GM19025 (cell line): ENCODE data around the gene TTLL11.

Experiments
- ATAC-seq: cut with Tn5 transposase; IDR thresholded peaks from one replicate; pipeline ENCODE4 v1.9.1; 2021; ENCODE audit warnings: mild to moderate bottlenecking, low read depth, moderate library complexity; ENCODE audit not compliant: unreplicated experiment

Gene TTLL11

DNA sequence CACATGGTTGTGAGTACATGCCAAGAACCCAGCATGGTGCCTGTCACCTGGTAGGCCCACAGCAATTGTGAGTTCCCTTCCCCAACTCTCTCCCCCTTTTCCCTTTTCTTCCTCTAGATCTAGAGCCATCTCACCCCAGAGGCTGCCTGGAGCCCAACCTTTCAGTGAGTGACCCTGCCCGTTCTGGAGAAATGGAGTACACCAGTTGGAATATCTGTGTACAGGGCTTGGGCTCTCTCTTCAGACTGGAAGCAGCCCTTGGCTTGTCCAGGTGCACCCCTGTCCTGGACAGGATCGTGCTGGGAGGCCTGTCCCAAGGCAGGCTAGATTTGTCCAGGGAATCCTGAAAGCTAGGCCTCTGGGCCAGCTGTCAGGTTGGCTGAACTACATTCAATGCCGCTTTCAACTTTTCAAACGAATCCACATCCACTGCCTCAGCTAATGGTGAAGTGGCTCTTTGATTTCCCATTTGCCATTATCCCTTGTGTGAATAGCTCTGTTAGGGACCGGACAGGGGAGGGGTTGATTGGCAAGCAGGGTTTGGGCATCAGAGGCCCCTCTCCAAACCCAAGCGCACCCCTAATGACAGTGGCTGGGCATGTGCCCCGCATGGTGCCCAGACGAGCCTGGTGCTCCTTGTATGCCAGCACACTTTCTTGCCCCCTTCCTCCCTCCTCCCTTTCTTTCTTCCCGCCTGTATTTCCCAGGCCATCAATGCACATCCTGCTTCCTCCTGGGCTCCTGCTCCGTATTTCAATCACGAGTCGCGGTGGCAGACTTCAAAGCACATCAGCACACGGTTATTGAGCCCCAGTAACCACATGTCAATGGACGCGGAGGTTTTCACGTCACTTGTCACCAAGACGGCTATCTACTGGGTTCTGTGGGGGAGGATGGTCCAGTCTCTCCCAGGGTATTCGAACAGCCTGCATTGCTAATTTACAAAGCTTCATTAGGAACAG, 230.5 kb downstream of the TTLL11 start:
- ATAC-seq: no peak

DNA sequence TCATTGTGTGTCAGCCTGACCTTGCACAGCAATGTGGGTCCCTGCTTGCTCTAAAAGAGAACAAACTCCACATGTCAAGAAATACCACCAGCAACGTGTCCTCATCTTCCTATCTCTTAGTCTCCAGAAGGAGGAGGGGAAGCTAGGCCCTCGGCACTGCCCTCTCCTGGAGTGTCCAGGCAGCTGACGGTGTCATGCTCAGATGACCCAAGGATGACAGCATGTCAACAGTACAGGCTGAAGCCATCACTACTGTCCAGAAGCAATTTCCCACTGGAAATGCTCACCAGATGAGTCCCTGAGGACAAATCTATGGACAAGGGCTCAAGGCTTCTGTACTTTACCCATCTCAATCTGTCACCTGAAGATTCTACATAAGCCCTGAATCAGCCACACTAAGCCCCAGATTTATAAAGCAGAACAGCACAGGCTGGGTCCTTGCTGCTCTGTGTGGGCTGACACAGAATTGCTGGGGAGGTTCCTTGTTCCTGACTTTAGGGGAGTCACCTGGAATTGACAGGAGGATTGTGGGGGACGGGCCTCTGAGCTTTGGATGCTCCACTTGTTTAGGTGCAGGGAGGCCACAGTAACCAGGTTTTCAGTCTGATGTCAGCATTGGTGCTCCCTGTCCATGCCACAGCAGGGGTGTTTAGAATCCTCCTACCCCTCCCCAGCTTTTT, 231.5 kb downstream of the TTLL11 start:
- no peak for ATAC-seq

DNA sequence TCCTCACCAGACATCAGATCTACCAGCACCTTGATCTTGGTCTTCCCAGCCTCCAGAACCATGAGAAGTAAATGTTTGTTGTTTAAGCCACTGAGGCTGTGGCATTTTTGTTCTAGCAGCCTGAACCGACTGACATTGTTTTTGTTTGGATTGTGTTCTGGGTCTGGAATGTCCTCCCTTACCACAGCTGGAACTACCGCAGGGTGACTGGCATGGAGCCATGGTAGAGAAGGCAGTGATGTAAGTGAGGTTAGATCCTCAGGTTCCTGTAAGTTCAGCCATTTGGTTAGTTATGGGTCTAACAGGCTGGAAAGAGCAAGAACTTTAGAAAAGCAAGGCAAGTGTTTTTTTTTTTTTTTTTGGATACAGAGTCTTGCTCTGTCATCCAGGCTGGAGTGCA, 232.4 kb downstream of the TTLL11 start:
- ATAC-seq: no peak

DNA sequence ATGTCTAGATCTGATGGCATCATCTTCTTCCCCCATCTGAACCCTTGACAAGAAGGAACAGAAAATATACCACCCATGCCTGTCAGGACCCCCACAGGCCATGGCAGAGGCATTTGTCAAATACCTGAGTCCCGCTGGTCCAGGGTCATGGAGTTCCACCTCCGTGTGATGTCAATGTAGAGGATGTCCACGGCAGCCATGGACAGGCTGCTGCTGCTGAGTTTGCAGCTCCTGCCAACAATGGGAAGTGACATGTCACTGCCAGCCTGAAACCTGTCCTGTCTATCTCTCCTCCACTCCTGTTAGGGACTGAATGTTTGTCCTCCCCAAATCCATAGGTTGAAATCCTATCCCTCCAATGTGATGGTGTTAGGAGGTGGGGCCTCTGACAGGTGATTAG, 232.9 kb downstream of the TTLL11 start:
- ATAC-seq: no peak

DNA sequence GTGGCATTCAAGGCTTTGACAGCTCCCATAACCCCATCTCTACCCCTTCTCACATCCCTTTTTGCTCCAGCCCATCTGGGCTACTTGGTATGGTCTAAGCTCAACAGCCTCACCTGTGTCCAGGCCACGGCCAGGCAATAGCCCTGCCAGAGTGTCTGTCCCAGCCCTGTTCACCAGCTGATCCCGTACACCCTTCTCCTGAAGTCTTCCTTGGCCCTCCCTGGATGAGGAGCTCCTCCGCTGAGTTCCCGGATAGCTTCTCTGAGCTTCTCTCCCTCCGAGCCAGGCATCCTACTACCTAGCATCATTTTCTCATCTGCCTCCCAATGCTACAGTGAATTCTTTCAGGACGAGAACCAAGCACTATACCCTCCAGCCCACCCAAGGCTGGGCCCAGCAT, 233.5 kb downstream of the TTLL11 start:
- no peak for ATAC-seq

DNA sequence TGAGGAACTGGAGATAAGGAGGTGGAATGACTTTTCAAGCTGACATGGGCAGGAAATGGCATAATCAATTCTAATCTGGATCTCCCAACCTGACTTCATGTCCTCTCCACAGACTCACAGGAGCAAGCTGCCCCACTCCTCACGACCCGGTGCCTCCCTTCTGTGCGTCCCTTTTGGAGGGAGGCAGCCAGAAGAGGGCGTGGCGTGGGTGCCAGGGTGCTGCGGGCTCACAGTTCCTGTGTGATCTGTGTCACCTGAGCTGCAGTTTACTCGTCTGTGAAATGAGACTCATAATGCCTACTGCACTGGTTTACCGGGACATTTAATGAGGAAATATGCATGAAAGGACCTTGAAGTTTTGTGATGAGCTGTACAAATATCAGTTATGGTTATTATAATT, 234.3 kb downstream of the TTLL11 start:
- ATAC-seq: no peak

DNA sequence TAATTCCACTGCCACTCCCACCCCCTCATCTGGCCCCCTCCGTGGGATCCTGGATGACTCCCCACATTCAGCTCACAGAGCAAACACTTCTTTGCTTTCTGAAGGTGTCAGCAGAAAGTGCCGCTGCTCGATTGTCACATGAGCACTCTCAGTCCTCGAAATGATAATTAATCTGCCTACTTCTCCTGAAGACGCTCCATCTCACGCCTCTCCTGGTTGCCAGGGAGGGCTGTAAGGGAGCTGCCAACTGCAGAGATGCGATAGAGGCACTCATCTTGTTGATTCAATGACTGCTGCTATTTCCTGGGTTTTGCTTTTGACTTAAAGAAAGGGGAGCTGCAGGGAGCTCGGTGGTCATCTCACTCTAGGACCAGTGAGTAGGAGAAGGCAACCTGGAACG, 235.2 kb downstream of the TTLL11 start:
- ATAC-seq: no peak

DNA sequence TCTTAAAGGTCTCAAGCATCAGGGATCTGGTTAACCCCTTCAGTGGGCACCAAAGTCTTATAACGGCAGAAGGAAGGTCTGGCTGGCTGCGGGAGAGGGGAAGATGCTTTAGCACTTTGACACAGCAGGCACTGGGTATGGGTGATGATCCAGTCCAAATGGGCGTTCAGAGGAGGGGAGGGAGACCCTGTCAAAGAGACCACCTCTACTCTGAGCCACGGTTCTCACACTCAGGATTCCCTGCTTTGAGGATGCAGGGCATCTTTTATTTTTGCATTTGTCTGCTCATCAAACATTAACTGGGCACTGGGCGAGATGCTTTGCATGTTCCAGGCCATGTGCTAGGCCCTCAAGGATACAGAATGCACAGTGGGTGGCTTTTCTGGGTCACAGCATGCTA, 237.6 kb downstream of the TTLL11 start:
- ATAC-seq: no peak

DNA sequence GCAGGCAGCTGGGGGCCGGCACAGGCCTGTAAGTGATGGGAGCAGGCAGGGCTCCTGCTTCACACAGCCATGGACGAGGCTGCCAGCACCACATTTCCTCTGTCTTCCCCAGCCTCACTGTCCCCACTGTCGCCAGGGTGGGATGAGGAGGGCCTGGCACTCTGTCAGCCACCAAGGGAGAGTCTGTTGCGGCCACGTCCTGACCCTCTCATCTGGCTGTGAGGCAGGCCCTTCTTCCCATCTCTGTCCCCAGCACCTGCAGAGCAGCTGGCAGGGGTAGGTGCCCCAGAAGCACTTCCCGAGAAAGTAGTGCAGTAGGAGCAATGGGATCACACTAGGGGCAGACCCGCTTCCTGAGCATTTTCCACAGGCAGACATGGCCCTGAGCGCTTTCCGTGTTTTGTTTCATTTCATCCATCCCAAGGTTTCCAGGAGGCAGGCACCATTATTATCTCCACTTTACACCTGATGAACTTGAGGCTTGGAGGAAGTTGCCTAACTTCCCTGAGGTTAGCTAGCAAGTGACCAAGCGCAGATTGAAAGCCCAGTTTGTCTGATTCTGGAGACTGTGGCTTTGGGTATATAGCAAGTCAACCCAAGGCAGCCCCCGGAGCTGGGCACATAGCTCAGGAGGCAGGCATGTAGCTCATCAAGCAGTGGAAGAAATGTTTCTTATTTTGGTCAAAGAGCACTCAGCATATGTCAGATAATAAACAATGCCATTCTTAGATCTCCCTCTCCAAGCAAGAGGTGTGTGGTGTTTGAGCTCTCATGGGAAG, 239.3 kb downstream of the TTLL11 start:
- no peak for ATAC-seq

DNA sequence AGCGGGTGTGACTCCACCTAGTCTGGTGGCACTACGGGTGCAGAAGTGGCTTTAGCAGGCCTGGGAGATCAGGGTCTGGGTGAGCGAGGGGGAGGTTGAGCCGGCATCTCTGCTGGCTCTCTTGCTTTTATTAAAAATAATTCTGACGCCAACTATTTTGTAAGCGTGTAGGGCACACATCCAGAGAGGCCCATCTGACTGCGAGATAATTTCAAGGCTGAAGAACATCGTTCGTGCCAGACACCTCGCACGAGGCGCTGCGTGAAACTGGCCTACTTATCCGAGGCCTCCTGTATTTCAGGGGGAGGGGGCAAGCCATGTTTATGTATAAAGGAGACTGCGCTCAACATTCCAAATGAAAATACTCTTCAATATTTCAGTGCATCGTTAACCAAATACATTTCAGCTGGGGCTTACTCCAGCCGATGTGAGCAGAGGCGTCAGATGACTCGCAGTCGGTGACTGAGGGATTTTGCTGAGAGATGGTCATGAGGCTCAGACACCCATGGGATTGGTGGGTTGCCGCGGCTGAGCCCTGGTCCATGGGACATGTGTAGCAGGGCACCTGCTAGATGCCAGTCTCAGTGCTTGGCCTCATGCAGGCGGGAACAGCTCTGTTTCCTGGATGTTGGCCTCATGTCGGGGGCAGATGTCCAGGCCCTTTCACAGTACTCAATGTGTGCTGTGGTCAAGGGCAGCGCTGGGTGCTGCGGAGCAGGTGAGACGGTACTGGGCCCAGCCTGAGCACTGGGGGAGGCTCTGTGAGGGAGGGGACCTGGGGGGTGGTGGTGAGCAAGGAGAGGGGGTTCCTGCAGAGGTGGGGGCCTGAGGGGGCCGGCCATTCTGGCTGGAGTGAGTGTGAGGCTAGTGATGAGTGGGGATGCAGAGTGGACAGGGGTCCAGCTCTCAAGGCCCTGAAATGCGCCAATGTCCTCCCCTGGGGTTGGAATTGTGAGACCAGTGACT, 240.2 kb downstream of the TTLL11 start:
- no peak for ATAC-seq

DNA sequence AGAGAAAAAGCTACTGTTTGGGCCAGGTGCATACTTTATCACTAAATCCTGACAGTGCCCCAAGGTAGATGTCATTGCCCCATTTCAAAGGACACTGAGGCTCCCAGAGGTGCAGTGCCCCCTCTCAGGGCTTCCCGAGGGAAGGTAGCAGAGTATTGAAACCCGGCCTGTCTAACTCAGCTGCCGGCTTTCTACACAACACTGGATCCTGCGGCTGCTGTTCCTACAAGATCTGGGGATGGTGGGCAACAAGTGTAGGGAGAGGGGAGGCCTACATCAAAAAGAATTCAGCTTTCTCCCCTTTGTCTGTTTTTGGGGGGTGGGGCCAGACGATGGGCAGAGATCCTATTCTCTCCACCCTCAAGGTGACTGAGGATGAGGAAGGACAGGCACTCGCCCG, 240.9 kb downstream of the TTLL11 start:
- ATAC-seq: no peak

DNA sequence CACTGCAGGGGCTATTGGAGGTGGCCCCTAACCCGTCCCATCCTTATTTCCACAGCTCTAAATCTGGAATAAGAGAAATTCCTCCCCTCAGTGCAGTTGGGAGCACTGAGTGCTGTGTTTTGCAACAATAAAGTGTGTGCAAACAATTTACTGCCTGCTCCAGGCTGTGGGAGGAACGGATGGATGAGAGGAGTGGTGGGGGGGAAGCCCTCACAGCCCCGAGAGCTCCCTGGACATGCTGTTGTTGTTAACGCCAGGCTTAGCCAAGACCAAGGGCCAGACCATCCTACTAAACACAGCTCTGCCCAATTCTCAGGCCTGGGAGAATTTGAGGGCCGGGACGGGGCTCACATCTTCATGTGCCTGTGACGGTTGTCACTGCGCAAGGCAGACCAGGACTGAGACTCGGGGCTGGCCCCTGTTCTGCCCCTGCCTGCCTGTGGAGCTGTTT, 241.4 kb downstream of the TTLL11 start:
- no peak for ATAC-seq

DNA sequence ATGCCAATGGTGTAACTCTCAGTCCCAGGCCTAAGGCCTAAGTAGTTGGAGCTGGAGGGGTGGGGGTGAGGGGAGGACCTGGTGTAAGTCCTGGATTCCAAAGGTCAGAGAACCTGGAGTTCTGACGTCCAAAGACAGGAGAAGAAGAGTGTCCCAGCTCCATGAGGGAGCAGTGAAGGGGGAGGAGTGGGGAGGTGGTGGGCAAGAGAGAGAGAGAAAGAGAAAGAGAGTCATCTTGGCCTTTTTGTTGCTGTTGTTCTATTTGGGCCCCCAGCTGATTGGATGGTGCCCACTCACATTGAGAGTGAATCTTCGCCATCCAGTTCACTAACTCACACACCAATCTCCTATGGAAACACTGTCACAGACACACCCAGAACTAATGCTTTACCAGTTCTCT, 242.7 kb downstream of the TTLL11 start:
- no peak for ATAC-seq

DNA sequence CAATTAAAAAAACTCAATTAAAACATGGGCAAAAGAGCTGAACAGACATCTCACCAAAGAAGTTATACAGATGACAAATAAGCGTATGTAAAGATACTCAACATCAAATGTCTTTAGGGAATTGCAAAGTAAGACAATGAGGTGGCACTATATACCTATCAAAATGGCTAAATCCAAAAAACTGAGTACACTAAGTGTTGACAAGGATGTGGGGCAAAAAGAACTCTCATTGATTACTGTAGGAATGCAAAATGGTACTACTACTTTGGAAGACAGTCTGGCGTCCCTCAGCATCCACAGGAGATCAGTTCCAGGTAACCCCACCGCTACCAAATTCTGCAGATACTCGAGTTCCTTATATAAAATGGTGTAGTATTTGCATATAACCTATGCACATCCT, 243.6 kb downstream of the TTLL11 start:
- no peak for ATAC-seq

DNA sequence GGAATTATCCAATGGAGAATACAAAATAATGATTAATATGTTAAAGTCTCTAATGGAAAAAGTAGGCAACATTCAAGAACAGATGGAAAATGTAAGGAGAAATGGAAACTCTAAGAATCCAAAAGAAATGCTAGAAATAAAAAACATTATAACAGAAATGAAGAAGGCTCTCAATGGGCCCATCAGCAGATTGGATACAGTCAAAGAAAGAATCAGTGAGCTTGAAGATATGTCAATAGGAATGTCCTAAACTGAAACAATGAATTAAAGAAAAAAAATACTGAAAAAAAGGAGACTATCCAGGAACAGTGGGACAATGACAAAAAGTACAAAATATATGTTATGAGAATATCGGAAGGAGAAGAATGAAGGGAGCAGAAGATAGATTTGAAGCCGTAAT, 248.5 kb downstream of the TTLL11 start:
- ATAC-seq: no peak

DNA sequence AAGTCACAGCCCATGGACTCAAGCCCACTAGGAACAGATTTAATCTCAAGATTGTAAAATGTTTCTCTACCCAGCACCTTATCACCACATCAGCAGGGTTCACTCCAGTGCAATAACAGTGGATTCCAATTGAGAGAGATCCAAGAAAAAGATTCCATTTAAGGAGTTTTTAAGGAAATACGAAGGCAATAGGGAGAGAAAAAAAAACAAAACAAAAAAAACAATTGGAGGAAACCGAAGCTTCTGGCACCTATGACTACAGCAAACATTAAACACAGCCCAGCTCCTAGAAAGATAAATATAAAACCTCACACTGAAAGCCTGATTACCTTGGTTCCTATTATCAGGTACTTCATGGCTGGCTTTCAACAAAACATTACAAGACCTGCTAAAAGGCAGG, 249.0 kb downstream of the TTLL11 start:
- no peak for ATAC-seq

DNA sequence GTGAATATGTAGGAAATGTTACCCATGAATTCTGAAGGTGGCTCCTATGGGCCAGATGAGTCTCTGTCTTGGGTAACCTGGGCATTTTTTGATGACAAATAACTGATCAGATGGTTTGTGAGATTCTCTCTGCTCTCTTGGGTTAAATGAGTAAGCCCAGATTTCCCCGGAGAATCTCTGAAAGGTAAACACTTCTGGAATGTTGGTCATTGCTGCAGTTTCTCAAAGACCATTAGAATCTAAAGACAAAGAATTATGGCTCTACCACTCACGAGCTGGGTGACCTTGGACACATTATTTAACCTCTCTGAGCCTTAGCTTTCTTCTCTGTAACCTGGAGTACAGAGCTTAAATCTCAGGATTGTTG, 250.5 kb downstream of the TTLL11 start:
- no peak for ATAC-seq

DNA sequence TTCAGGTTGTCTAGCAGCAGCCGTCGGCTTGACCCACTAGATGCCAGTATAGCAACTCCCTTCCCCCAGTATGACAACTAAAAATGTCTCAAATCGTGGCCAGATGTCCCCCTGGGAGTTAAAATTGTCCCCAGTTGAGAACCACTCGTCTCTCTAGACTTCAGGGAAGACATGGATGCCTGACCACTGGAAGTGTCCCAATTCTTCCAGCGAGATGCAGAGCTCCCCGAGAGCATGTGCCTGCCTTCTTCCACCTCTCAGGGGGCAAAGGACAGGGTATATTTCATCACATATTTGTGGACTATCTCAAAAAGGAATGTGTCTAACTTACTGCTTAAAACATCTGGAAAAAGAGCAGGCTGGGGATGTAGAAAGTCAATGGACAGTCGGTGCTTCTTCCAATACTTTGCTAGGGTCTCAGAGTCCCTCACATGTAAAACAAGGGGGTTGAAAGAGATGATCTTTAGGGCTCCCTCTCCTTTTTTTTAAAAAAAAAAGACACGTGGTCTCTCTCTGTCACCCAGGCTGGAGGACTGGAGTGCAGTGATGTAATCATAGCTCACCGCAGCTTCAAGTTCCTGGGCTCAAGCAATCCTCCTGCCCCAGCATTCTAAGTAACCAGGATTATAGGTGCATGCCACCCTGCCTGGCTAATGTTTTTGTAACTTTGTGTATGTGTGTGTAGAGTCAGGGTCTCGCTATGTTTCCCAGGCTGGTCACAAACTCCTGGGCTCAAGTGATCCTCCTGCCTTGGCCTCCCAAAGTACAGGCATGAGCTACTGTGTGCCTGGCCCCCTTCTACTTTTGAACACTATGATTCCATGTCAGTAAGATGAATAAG, 251.1 kb downstream of the TTLL11 start:
- ATAC-seq: no peak
